ENCODE results near the gene KLHDC8B.

DNA sequence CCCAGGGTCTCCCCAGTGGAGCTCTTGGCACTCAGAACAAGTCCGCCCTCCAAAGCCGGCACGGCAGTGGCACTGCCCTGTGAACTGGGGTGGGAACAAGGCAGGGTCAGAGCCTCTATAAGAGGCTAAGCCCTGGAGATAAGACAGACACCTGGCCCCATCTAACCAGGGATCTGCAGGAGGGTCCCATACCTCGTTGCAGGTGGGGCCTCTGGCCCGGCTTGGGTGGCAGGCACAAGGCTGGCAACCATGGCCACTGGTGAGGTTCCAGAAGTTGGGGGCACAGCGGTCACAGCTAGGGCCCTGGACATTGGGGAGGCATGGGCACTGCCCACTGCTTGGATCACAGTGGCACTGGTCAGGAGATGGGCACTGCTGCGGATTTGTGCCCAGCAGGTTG, 47.2 kb upstream of the KLHDC8B start:
- TF ChIP-seq CTCF (IDR thresholded peaks at IDR 0.05) (no peak), POLR2AphosphoS5 (IDR thresholded peaks at IDR 0.05; ENCODE audit: low read depth, low read length) (no peak), TCF7L2 (IDR thresholded peaks at IDR 0.05; ENCODE audit: low read depth, low read length) (no peak), REST (IDR thresholded peaks at IDR 0.05; ENCODE audit: insufficient read depth in 1 of 2, low read depth in 2 of 2, low read length in 1 of 2) (no peak), SIN3A (IDR thresholded peaks at IDR 0.05; ENCODE audit: borderline replicate concordance, insufficient read depth, low read depth, low read length) (no peak)

Data from Panc1 (cell line).